Endothelial cell of umbilical vein (primary cell): ENCODE results near the gene CEACAM20. TPM values are rescaled to one million over a fixed set of nuclear protein-coding genes. Genes with fewer than 3 reads are reported as not detected.
"Not testable (repeated sequence)": the region's sequence is repeated elsewhere in the genome, so short reads cannot be mapped to it uniquely, and the experiment has no call there.

Source experiments
- BruUV-seq: library from RNA; stranded (reverse); fragments of 400-500 nt; replicated peaks from 2 replicates; lab custom pipeline; 2021; lab: Mats Ljungman, UMichigan
- CTCF ChIA-PET: fragments of 300-600, 350-600 bp; sonication (Branson Sonifier 250); formaldehyde crosslinking; loops from one replicate; lab custom pipeline; 2021; ENCODE audit warnings: antibody characterized with exemption, inconsistent platforms; lab: Charles Lee
- POLR2A ChIA-PET: fragments of 300-600, 350-600 bp; sonication (Branson Sonifier 250); formaldehyde crosslinking; loops from one replicate; lab custom pipeline; 2021; ENCODE audit warnings: antibody characterized with exemption, inconsistent platforms; lab: Charles Lee
- DNase-seq: peaks from one replicate; pipeline ENCODE4 v3.0.0-alpha.2; 2011; ENCODE audit warnings: low read depth, low spot score
- FAIRE-seq: peaks from 2 replicates; lab custom pipeline; 2011; peaks lifted over from hg19 to GRCh38; lab: Jason Lieb, UNC
- H2AFZ ChIP-seq: 2 replicates; pipeline ENCODE4 v1.6.0; 2012; ENCODE audit warnings: low read depth, low read length, control low read depth, inconsistent platforms
- H3K27ac ChIP-seq: 2 replicates; pipeline ENCODE4 v1.5.1; 2011; ENCODE audit warnings: low read depth, mild to moderate bottlenecking, control low read depth, low read length, moderate library complexity; ENCODE audit not compliant: insufficient read depth
- H3K27me3 ChIP-seq, 2 experiments: 2 replicates each; pipeline versions ENCODE4 v1.6.0 to v1.6.1; 2011; ENCODE audit warnings: low read length in 2 of 2, mixed read lengths in 1 of 2; ENCODE audit not compliant: control insufficient read depth in 2 of 2, insufficient read depth in 2 of 2
- H3K36me3 ChIP-seq, 2 experiments: 2 replicates in 1 of 2; 3 replicates in 1 of 2; pipeline ENCODE4 v1.5.1; 2011; ENCODE audit warnings: low read length in 2 of 2, mild to moderate bottlenecking in 1 of 2, moderate library complexity in 1 of 2; ENCODE audit not compliant: control insufficient read depth in 2 of 2, insufficient read depth in 2 of 2; ENCODE audit errors: extremely low read depth in 1 of 2
- H3K4me1 ChIP-seq: 3 replicates; pipeline ENCODE4 v1.5.1; 2011; ENCODE audit warnings: mild to moderate bottlenecking, low read length; ENCODE audit not compliant: control insufficient read depth, insufficient read depth; ENCODE audit errors: extremely low read depth
- H3K4me2 ChIP-seq: 2 replicates; pipeline ENCODE4 v1.6.1; 2011; ENCODE audit warnings: low read length, control low read depth, mixed read lengths; ENCODE audit not compliant: insufficient read depth
- H3K4me3 ChIP-seq, 3 experiments: fragments of 200-600 bp in 1 of 3; sonication (generic), shearing (Covaris generic) in 1 of 3; replicated peaks in 1 of 3; 2 replicates each; pipeline ENCODE4 v1.5.1; 2011 to 2016; ENCODE audit warnings: control low read depth in 3 of 3, low read length in 3 of 3, mild to moderate bottlenecking in 2 of 3, inconsistent platforms in 1 of 3, low read depth in 1 of 3, moderate library complexity in 1 of 3; ENCODE audit not compliant: insufficient read depth in 1 of 3
- H3K79me2 ChIP-seq: 2 replicates; pipeline ENCODE4 v1.6.0; 2012; ENCODE audit warnings: low read length, inconsistent platforms; ENCODE audit not compliant: control insufficient read depth, insufficient read depth
- H3K9ac ChIP-seq: replicated peaks from 2 replicates; pipeline ENCODE3; 2011; ENCODE audit warnings: low read length, control low read depth; ENCODE audit not compliant: insufficient read depth; ENCODE audit errors: extremely low read depth
- H3K9me1 ChIP-seq: replicated peaks from 3 replicates; pipeline ENCODE4 v1.6.0; 2011; ENCODE audit warnings: mild to moderate bottlenecking, low read length; ENCODE audit not compliant: control insufficient read depth, insufficient read depth; ENCODE audit errors: extremely low read depth
- H3K9me3 ChIP-seq: replicated peaks from 2 replicates; pipeline ENCODE4 v1.5.1; 2012; ENCODE audit warnings: low read length, inconsistent platforms; ENCODE audit not compliant: control insufficient read depth, insufficient read depth
- H4K20me1 ChIP-seq: replicated peaks from 2 replicates; pipeline ENCODE3; 2011; ENCODE audit warnings: mild to moderate bottlenecking, low read length; ENCODE audit not compliant: control insufficient read depth, insufficient read depth; ENCODE audit errors: extremely low read depth
- CTCF ChIP-seq, 2 donors: IDR thresholded peaks; 1 replicate in 1 of 2; 2 replicates in 1 of 2; pipeline ENCODE4 v1.5.1; 2011; ENCODE audit warnings: low read length in 2 of 2, mild to moderate bottlenecking in 2 of 2, moderate library complexity in 2 of 2, control low read depth in 1 of 2, inconsistent platforms in 1 of 2, low read depth in 1 of 2; ENCODE audit not compliant: insufficient read depth in 1 of 2; ENCODE audit errors: extremely low read depth in 1 of 2
- EZH2 ChIP-seq: IDR thresholded peaks from 2 replicates; pipeline ENCODE4 v1.6.1; 2012; ENCODE audit warnings: borderline replicate concordance, low read depth, mild to moderate bottlenecking, moderate library complexity, low read length, inconsistent platforms; ENCODE audit not compliant: severe bottlenecking
- FOS ChIP-seq: IDR thresholded peaks from 2 replicates; pipeline ENCODE4 v1.6.1; 2011; ENCODE audit warnings: mild to moderate bottlenecking, low read length, moderate library complexity, borderline replicate concordance; ENCODE audit not compliant: insufficient read depth
- GATA2 ChIP-seq: IDR thresholded peaks from 2 replicates; pipeline ENCODE4 v1.7.0; 2011; ENCODE audit warnings: low read depth, mild to moderate bottlenecking, moderate library complexity, mixed read lengths, low read length; ENCODE audit not compliant: insufficient read length, insufficient read depth
- JUN ChIP-seq: IDR thresholded peaks from 2 replicates; pipeline ENCODE4 v1.6.1; 2011; ENCODE audit warnings: borderline replicate concordance, low read depth; ENCODE audit not compliant: insufficient read length, insufficient read depth
- MAX ChIP-seq: IDR thresholded peaks from 2 replicates; pipeline ENCODE4 v1.6.1; 2011; ENCODE audit not compliant: insufficient read depth, insufficient read length
- MYC ChIP-seq: IDR thresholded peaks from one replicate; pipeline ENCODE4 v1.6.1; 2011; ENCODE audit warnings: mild to moderate bottlenecking, low read depth, low read length
- POLR2A ChIP-seq: IDR thresholded peaks from 2 replicates; pipeline ENCODE4 v1.6.1; 2012; ENCODE audit warnings: low read depth, mild to moderate bottlenecking, control low read depth, low read length
- POLR2AphosphoS5 ChIP-seq: IDR thresholded peaks from 2 replicates; pipeline ENCODE4 v1.6.1; 2012; ENCODE audit warnings: low read depth, mild to moderate bottlenecking, control low read depth, low read length, moderate library complexity; ENCODE audit not compliant: insufficient read depth
- dilution Hi-C: fragments of 300-500 bp; cut with MboI; formaldehyde crosslinking; loops from one replicate; pipeline ENCODE4 v1.15.0; 2019; ENCODE audit warnings: low sequenced_read_pairs; ENCODE audit not compliant: extremely low pct_ligation_motif_present
- intact Hi-C: fragments of 100-400 bp; cut with micrococcal nuclease; formaldehyde crosslinking; loops from one replicate; pipeline ENCODE4 v1.10.0; 2022
- polyA plus RNA-seq, 4 experiments: library from polyadenylated mRNA; depleted of rRNA in 3 of 4; stranded (reverse) in 3 of 4; unstranded in 1 of 4; fragments of >200 nt; gene quantifications; 2 replicates each; pipeline versions ENCODE4 v1.2.1 to v1.2.3, GENCODE V29; 2011 to 2012; ENCODE audit warnings: missing spikeins in 1 of 4
- total RNA-seq: library from RNA; stranded (reverse); gene quantifications from 2 replicates; pipeline ENCODE4 v1.2.3, GENCODE V29; 2021

CEACAM20 gene
- total and polyA plus RNA-seq, 2 donors (not counting 3 experiments of a cell fraction or from before 2014, with no cell fraction given), result 0.06 TPM; not detected in 1

DNA sequence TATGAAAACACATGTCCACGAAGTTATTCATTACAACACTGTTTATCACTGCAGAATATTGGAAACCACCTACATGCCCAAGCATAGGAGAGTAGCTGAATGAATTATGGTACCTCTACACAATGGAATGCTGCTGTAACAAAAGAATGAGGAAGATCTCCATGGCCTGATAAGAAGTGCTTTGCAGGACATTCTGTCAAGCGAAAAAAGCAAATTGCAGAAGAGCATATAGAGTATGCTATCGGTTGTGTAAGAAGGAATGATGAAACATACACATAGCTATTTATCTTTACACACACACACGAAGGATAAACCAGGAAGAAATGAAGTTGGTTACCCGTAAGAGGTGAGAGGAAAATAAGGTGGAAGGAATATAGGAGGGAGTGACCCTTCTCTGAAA is 37.5 kb upstream of the CEACAM20 start:
- H4K20me1 ChIP-seq, result no peaks in the 10 kb centered on the region
- no peaks in the 10 kb centered on the region for H3K9me1 ChIP-seq
- dilution Hi-C loops (no loop called here), intact Hi-C loops (no loop called here)
- no TSS peak for BruUV-seq
- no peaks in the 10 kb centered on the region for H3K79me2 ChIP-seq
- no peak for FAIRE-seq
- no peak overlapping the region for H2AFZ ChIP-seq
- ChIA-PET CTCF (interaction anchor here (0.9 to 2.6 kb wide), 2 partner anchors 16 to 118 kb away, joined by 5 to 8 read pairs; no protein-coding TSS in a partner anchor), POLR2A (no interaction called here)
- H3K4me3 ChIP-seq, result no peak overlapping the region
- H3K4me1 ChIP-seq, result no peaks in the 10 kb centered on the region
- no peak overlapping the region for H3K27ac ChIP-seq
- TF ChIP-seq JUN, result no peak
- TF ChIP-seq MYC, result no peak
- TF ChIP-seq POLR2AphosphoS5, result no peak
- no peak for TF ChIP-seq MAX
- TF ChIP-seq FOS, result no peak
- no peak for TF ChIP-seq POLR2A
- no peak for TF ChIP-seq EZH2
- no peak for TF ChIP-seq GATA2
- TF ChIP-seq CTCF (IDR thresholded peaks at IDR 0.05; ENCODE audit: extremely low read depth in 1 of 2, insufficient read depth in 1 of 2, low read depth in 1 of 2, low read length in 2 of 2), result no peak
- H3K36me3 ChIP-seq, result no peaks in the 10 kb centered on the region
- no peak overlapping the region for H3K4me2 ChIP-seq
- DNase-seq, result no peak
- H3K27me3 ChIP-seq, result peaks cover 10 to 29% of the 10 kb centered on the region in 2 experiments
- no peak overlapping the region for H3K9ac ChIP-seq
- no peaks in the 10 kb centered on the region for H3K9me3 ChIP-seq

DNA sequence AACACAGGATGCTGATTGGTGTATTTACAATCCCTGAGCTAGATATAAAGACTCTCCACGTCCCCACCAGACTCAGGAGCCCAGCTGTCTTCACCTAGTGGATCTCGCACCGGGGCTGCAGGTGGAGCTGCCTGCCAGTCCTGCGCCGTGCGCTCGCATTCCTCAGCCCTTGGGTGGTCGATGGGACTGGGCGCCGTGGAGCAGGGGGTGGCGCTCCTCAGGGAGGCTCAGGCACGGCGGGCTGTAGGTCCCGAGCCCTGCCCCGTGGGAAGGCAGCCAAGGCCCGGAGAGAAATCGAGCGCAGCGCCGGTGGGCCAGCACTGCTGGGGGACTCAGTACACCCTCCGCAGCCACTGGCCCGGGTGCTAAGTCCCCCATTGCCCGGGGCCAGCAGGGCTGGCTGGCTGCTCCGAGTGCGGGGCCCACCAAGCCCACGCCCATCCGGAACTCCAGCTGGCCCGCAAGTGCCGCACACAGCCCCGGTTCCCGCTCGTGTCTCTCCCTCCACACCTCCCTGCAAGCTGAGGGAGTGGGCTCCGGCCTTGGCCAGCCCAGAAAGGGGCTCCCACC is 33.7 kb upstream of the CEACAM20 start:
- dilution Hi-C loops, H3K79me2 ChIP-seq: not testable (repeated sequence)
- CTCF ChIA-PET, result interaction anchor here (2.1 kb wide), 1 partner anchor 8 kb away, joined by 13 read pairs; no protein-coding TSS in a partner anchor

More for the DNA sequence above, 33.7 kb upstream of the CEACAM20 start:
- POLR2A ChIA-PET, H3K9ac ChIP-seq, H3K4me2 ChIP-seq, H3K27ac ChIP-seq, BruUV-seq, H3K4me1 ChIP-seq, H3K9me1 ChIP-seq, H2AFZ ChIP-seq, DNase-seq, intact Hi-C loops, H3K36me3 ChIP-seq, FAIRE-seq, H3K9me3 ChIP-seq, H4K20me1 ChIP-seq, H3K4me3 ChIP-seq: not testable (repeated sequence)
- H3K27me3 ChIP-seq, result peaks cover 11 to 32% of the 10 kb centered on the region in 2 experiments
